Nephron progenitor cell (in vitro differentiated cells): ENCODE results near the gene CENPS.
"Not testable (repeated sequence)": the region's sequence is repeated elsewhere in the genome, so short reads cannot be mapped to it uniquely, and the experiment has no call there.

ENCODE experiments used
- DNase-seq: peaks from one replicate; pipeline ENCODE4 v3.0.0; 2021
- H3K27ac Mint-ChIP-seq: 2 replicates; pipeline ENCODE4 v1.8.0; 2021; ENCODE audit warnings: mild to moderate bottlenecking, moderate library complexity, mixed read lengths
- H3K27me3 Mint-ChIP-seq: 2 replicates; pipeline ENCODE4 v1.8.0; 2021; ENCODE audit warnings: mild to moderate bottlenecking, low read depth, mixed read lengths; ENCODE audit not compliant: poor library complexity
- H3K36me3 Mint-ChIP-seq: 2 replicates; pipeline ENCODE4 v1.8.0; 2021; ENCODE audit warnings: low read depth, mixed read lengths
- H3K4me1 Mint-ChIP-seq: 2 replicates; pipeline ENCODE4 v1.8.0; 2021; ENCODE audit warnings: mixed read lengths
- H3K4me3 Mint-ChIP-seq: 2 replicates; pipeline ENCODE4 v1.8.0; 2021; ENCODE audit warnings: mild to moderate bottlenecking, moderate library complexity, mixed read lengths
- H3K9me3 Mint-ChIP-seq: 2 replicates; pipeline ENCODE4 v1.8.0; 2021; ENCODE audit warnings: mild to moderate bottlenecking, moderate library complexity, mixed read lengths
- TF ChIP-seq, protein P1 (sequence below): fragments of 200-600 bp; sonication (generic); IDR thresholded peaks from 2 replicates; pipeline ENCODE4 v1.5.0; 2021; ENCODE audit warnings: antibody characterized with exemption

Gene CENPS

DNA sequence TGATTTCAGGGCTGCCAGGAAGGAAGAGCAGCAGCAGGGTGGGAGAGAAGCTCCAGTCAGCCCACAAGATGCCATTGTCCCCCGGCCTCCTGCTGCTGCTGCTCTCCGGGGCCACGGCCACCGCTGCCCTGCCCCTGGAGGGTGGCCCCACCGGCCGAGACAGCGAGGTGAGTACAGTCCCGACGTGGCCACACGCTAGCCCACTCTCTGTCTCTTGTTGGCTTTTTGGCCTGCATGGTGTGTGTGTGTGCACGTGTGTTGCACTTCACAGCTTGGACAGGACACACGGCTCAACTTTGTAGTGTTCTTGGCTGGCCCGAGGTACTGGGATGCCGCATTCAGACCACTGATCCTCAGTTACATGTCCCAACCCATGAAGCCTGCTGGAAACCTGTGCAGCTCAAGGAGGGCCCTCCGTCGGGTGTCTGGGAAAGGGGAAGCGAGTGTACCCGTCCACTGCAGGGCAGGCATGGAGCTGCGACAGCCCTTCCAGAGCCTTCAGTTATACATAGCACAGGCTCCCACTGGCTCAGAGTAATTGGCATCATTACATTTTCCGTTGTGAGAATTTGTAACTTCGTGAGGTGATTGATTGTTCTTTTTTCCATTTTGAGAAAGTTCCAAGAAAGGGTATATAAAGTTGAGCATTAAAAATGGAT, 20.1 kb downstream of the CENPS start:
- H3K36me3 Mint-ChIP-seq = peaks cover 26% of the 10 kb centered on the region
- peaks cover 3% of the 10 kb centered on the region for H3K9me3 Mint-ChIP-seq
- peaks cover 24% of the 10 kb centered on the region for H3K4me1 Mint-ChIP-seq
- no peaks in the 10 kb centered on the region for H3K27me3 Mint-ChIP-seq
- H3K27ac Mint-ChIP-seq = peak overlapping the region; percentile 83
- H3K4me3 Mint-ChIP-seq = no peak overlapping the region
- no peak for DNase-seq
- TF ChIP-seq, protein P1, sequence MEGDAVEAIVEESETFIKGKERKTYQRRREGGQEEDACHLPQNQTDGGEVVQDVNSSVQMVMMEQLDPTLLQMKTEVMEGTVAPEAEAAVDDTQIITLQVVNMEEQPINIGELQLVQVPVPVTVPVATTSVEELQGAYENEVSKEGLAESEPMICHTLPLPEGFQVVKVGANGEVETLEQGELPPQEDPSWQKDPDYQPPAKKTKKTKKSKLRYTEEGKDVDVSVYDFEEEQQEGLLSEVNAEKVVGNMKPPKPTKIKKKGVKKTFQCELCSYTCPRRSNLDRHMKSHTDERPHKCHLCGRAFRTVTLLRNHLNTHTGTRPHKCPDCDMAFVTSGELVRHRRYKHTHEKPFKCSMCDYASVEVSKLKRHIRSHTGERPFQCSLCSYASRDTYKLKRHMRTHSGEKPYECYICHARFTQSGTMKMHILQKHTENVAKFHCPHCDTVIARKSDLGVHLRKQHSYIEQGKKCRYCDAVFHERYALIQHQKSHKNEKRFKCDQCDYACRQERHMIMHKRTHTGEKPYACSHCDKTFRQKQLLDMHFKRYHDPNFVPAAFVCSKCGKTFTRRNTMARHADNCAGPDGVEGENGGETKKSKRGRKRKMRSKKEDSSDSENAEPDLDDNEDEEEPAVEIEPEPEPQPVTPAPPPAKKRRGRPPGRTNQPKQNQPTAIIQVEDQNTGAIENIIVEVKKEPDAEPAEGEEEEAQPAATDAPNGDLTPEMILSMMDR = no peak

GRCh38 chr1:10450836-10451235, 20.6 kb downstream of the CENPS start:
- DNase-seq = no peak
- TF ChIP-seq, protein P1 = no peak
- H3K9me3 Mint-ChIP-seq = peaks cover 3% of the 10 kb centered on the region
- H3K27ac Mint-ChIP-seq = no peak overlapping the region
- peaks cover 29% of the 10 kb centered on the region for H3K36me3 Mint-ChIP-seq
- H3K4me3 Mint-ChIP-seq = no peak overlapping the region
- no peaks in the 10 kb centered on the region for H3K27me3 Mint-ChIP-seq
- peaks cover 24% of the 10 kb centered on the region for H3K4me1 Mint-ChIP-seq

DNA sequence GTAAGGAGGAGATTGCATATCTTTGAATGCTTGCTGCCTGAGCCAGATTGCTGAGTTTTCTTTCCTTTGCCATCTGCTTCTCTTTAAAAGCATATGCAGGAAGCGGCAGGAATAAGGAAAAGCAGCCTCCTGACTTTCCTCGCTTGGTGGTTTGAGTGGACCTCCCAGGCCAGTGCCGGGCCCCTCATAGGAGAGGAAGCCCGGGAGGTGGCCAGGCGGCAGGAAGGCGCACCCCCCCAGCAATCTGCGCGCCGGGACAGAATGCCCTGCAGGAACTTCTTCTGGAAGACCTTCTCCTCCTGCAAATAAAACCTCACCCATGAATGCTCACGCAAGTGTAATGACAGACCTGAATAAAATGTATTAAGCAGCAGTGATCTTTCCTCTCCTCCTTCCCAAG, 21.1 kb downstream of the CENPS start:
- Mint-ChIP-seq H3K4me3 (no peak overlapping the region), H3K4me1 (peaks cover 24% of the 10 kb centered on the region), H3K9me3 (peaks cover 3% of the 10 kb centered on the region), H3K27me3 (no peaks in the 10 kb centered on the region), H3K27ac (no peak overlapping the region), H3K36me3 (peaks cover 33% of the 10 kb centered on the region)
- TF ChIP-seq, protein P1 = no peak
- peak; percentile 34 for DNase-seq

- H3K27ac Mint-ChIP-seq = no peak overlapping the region
- no peak for DNase-seq
These were observed 25.8 kb downstream of the CENPS start for GRCh38 chr1:10456048-10456447.

GRCh38 chr1:10456661-10457060, 26.4 kb downstream of the CENPS start:
- H3K27ac Mint-ChIP-seq = peak overlapping the region; percentile 77
- H3K27me3 Mint-ChIP-seq = no peaks in the 10 kb centered on the region
- H3K4me1 Mint-ChIP-seq = peaks cover 12% of the 10 kb centered on the region
- peaks cover 3% of the 10 kb centered on the region for H3K9me3 Mint-ChIP-seq
- TF ChIP-seq, protein P1 = no peak
- no peak overlapping the region for H3K4me3 Mint-ChIP-seq
- peaks cover 37% of the 10 kb centered on the region for H3K36me3 Mint-ChIP-seq
- no peak for DNase-seq

More at GRCh38 chr1:10456048-10456447, 25.8 kb downstream of the CENPS start:
- peaks cover 31% of the 10 kb centered on the region for H3K36me3 Mint-ChIP-seq
- TF ChIP-seq, protein P1 = no peak
- H3K4me1 Mint-ChIP-seq = peaks cover 18% of the 10 kb centered on the region
- peaks cover 3% of the 10 kb centered on the region for H3K9me3 Mint-ChIP-seq
- no peak overlapping the region for H3K4me3 Mint-ChIP-seq
- no peaks in the 10 kb centered on the region for H3K27me3 Mint-ChIP-seq

DNA sequence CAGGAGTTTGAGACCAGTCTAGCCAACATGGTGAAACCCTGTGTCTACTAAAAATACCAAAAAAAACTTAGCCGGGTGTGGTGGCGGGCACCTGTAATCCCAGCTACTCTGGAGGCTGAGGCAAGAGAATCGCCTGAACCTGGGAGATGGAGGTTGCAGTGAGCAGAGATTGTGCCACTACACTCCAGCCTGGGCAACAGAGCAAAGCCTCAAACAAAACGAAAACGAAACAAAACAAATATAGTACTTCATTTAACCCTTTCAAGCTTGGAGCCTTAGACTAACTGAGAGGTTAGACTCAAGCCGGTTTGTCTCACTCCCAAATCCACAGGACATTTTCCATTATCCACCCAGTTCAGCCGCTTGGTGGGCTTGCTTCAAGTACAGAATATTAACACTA, 27.2 kb downstream of the CENPS start:
- H3K27ac Mint-ChIP-seq, H3K4me3 Mint-ChIP-seq, H3K27me3 Mint-ChIP-seq, H3K4me1 Mint-ChIP-seq, H3K9me3 Mint-ChIP-seq, DNase-seq: not testable (repeated sequence)
- H3K36me3 Mint-ChIP-seq = peaks cover 41% of the 10 kb centered on the region
